SJSA1 (cell line): ENCODE results near the gene ZNF318. TPM values are rescaled to one million over a fixed set of nuclear protein-coding genes. Genes with fewer than 3 reads are reported as not detected.
"Not testable (repeated sequence)": the region's sequence is repeated elsewhere in the genome, so short reads cannot be mapped to it uniquely, and the experiment has no call there.

Experiments
- DNase-seq, 2 experiments: peaks; one replicate each; pipeline ENCODE4 v3.0.0-alpha.2; 2015 to 2020; ENCODE audit warnings: low spot score in 2 of 2, low read depth in 1 of 2
- H3K27ac ChIP-seq: fragments of 250-450 bp; sonication (Bioruptor Pico); 2 replicates; pipeline ENCODE4 v1.5.1; 2020; ENCODE audit warnings: mild to moderate bottlenecking, moderate library complexity
- H3K27me3 ChIP-seq: fragments of 250-450 bp; sonication (Bioruptor Pico); replicated peaks from 2 replicates; pipeline ENCODE4 v1.5.1; 2020; ENCODE audit warnings: mild to moderate bottlenecking, moderate library complexity
- H3K36me3 ChIP-seq: fragments of 250-450 bp; sonication (Bioruptor Pico); 2 replicates; pipeline ENCODE4 v1.5.1; 2020; ENCODE audit warnings: mild to moderate bottlenecking
- H3K4me1 ChIP-seq: fragments of 250-450 bp; sonication (Bioruptor Pico); replicated peaks from 2 replicates; pipeline ENCODE4 v1.6.1; 2021; ENCODE audit warnings: mild to moderate bottlenecking
- H3K4me3 ChIP-seq: fragments of 250-450 bp; sonication (Bioruptor Pico); 2 replicates; pipeline ENCODE4 v1.5.1; 2020; ENCODE audit warnings: mild to moderate bottlenecking
- H3K9me3 ChIP-seq: fragments of 250-450 bp; sonication (Bioruptor Pico); replicated peaks from 2 replicates; pipeline ENCODE4 v1.5.1; 2020; ENCODE audit warnings: mild to moderate bottlenecking
- total RNA-seq: library from RNA; depleted of rRNA; stranded (reverse); fragments of >200 nt; shearing (Covaris generic); gene quantifications from 2 replicates; pipeline ENCODE4 v1.2.3, GENCODE V29; 2014; rRNA removed

The ZNF318 gene, protein sequence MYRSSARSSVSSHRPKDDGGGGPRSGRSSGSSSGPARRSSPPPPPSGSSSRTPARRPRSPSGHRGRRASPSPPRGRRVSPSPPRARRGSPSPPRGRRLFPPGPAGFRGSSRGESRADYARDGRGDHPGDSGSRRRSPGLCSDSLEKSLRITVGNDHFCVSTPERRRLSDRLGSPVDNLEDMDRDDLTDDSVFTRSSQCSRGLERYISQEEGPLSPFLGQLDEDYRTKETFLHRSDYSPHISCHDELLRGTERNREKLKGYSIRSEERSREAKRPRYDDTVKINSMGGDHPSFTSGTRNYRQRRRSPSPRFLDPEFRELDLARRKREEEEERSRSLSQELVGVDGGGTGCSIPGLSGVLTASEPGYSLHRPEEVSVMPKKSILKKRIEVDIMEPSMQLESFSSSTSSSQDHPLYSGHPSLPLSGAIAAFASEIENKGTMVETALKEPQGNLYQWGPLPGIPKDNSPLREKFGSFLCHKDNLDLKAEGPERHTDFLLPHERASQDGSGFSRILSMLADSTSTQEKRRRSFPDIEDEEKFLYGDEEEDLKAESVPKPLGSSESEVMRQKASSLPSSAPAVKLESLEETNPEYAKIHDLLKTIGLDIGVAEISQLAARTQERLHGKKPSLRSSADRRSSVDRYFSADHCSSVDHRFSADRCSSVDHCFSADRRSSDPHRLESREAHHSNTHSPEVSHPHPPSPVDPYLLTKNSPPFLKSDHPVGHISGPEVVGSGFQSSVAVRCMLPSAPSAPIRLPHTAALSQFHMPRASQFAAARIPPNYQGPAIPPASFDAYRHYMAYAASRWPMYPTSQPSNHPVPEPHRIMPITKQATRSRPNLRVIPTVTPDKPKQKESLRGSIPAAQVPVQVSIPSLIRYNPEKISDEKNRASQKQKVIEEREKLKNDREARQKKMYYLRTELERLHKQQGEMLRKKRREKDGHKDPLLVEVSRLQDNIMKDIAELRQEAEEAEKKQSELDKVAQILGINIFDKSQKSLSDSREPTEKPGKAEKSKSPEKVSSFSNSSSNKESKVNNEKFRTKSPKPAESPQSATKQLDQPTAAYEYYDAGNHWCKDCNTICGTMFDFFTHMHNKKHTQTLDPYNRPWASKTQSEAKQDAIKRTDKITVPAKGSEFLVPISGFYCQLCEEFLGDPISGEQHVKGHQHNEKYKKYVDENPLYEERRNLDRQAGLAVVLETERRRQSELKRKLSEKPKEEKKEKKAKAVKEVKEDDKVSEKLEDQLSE (N-terminal part only)
- 8.0 and 12.2 TPM in 2 replicates for total RNA-seq

DNA sequence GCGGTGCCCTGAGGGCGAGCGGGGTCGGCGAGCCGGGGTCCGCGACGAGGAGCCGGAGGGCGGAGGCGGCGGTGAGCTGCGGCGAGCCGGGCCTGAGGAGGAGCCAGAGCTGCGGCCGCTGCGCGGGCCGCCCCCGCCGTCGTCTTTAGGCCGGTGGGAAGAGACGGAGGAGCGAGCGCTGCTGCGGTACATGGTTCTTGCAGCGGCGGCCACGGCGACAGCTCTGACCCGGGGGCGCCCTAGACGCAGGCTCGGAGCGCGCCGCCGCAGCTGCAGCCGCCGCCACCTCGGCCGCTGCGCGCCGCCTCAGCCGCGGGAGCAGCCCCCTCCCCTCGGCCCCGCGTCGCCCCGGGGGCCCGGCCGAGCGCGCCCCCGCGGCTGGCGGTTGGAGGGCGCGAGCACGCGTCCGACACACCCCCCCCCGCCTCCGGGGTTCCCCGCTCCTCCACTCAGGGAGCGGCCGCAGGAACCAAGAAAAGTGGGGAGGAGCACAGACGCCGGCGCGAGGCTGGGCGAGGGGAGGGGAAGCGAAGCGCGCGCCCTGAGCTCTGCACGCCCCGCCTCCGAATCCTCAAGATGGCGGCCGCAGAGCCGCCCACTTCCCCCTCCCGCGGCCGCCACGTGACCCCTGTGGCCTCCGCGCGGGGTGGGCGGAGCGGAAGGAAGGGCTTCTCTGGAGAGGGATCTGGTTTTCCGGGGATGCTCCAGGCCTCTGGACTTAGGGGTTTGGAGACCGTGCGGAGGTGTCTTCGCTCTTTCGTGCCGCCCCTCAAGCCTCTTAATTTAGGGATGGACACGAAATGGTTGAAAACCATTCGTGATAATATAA is at the start of gene ZNF318:
Gene ZNF318 (minus strand): TSS at position 474 of the 829 bp plus-strand sequence. CDS start 282 bp downstream, at position 192.
- Histone ChIP-seq H3K9me3 (no peaks in the 10 kb centered on the region), H3K27ac (peak within 1 kb of the TSS; percentile 40), H3K27me3 (no peaks in the 10 kb centered on the region), H3K36me3 (peaks cover 13% of the 10 kb centered on the region), H3K4me1 (peaks cover 25% of the 10 kb centered on the region), H3K4me3 (peak within 1 kb of the TSS; percentile 97)
- peak; percentile 97 to 99 for DNase-seq

DNA sequence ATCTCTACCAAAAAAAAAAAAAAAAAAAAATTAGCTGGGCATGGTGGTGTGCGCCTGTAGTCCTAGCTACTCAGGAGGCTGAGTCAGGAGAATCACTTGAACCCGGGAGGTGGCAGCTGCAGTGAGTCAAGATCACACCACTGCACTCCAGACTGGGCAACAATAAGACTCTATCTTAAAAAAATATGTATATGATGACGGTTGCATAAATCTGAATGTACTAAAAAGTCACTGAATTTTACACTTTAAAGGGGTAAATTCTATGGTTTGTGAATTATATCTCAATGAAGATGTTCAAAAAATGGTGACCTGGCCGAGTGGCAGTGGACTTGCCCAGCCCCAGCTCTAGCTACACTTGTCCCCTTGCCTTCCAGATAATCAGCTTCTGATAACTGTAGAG is 47.5 kb upstream of the ZNF318 start:
- H3K4me1 ChIP-seq = no peaks in the 10 kb centered on the region
- no peak for DNase-seq
- no peak overlapping the region for H3K27ac ChIP-seq
- no peak overlapping the region for H3K4me3 ChIP-seq
- H3K36me3 ChIP-seq = no peaks in the 10 kb centered on the region
- H3K9me3 ChIP-seq = no peaks in the 10 kb centered on the region
- H3K27me3 ChIP-seq = 0 out of 2 replicates have a peak, but pooled peaks cover 3% of the 10 kb centered on the region

DNA sequence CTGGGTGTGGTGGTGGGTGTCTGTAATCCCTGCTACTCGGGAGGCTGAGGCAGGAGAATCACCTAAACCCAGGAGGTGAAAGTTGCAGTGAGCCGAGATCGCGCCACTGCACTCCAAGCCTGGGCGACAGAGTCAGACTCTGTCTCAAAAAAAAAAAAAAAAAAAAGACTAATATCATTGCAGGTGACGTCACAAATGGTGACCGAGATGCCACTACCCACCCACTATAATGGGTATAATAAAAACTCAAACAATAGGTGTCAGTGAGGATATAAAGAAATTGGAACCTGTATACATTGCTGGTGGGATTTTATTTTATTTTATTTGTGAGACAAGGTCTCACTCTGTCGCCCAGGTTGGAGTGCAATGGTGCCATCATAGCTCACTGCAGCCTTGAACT is 45.8 kb upstream of the ZNF318 start:
- not testable (repeated sequence) for H3K4me1 ChIP-seq, H3K27me3 ChIP-seq, H3K36me3 ChIP-seq, H3K27ac ChIP-seq, DNase-seq, H3K9me3 ChIP-seq, H3K4me3 ChIP-seq

DNA sequence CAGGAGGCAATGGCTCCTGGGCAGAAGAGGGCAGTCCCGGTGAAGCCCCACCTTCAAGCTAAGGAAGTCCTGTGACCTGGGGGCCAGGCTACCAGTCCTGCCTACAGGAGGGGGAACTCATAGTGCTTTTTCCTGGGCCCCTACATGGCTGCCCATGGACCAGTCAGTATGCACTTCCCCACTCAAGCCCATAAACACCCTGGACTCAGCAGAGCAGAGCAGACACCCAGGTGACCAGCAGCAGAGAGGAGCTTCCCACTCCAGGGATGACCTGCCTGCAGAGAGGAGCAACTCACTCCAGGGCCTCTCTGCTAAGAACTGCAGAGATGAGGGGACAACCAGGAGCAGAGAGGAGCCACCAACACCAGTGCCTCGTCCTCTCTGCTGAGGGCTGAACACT is 43.6 kb upstream of the ZNF318 start:
- Histone ChIP-seq H3K27ac (no peak overlapping the region), H3K27me3 (0 out of 2 replicates have a peak, but pooled peaks cover 5% of the 10 kb centered on the region), H3K36me3 (no peaks in the 10 kb centered on the region), H3K9me3 (no peaks in the 10 kb centered on the region), H3K4me1 (no peaks in the 10 kb centered on the region), H3K4me3 (no peak overlapping the region)
- DNase-seq = no peak

DNA sequence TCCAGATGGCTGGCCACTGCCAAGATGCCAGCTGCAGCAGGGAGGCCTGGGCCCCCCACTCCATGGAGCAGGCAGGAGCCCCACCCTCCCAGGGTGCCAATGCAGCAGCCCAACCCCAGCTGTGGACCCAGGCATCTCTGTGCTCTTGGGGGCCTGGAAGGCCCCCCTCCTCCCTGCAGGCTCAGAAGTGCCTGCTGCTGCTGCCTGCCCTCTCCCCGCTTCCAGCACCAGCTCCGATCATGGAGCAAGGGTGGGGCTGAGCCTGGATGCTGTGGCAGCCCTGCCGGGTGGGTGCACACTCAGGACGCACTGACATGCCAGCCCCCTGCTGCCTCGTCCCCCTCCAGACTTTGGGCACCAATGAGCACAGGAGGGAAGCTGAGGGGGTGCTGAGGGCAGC is 43.1 kb upstream of the ZNF318 start:
- no peak for DNase-seq
- no peak overlapping the region for H3K4me3 ChIP-seq
- H3K4me1 ChIP-seq = no peaks in the 10 kb centered on the region
- 0 out of 2 replicates have a peak, but pooled peaks cover 5% of the 10 kb centered on the region for H3K27me3 ChIP-seq
- H3K27ac ChIP-seq = no peak overlapping the region
- H3K9me3 ChIP-seq = no peaks in the 10 kb centered on the region
- no peaks in the 10 kb centered on the region for H3K36me3 ChIP-seq

DNA sequence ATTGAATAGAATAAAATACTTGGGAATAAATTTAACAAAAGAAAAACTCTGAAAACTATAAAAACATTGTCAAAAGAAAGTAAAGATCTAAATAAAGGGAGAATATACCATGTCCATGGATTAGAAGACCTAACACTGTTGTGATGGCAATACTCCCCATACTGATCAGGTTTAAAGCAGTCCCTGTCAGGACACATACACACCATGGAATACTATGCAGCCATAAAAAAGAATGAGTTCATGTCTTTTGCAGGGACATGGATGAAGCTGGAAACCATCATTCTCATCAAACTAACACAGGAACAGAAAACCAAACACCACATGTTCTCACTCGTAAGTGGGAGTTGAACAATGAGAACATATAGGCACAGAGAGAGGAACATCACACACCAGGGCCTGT is 41.3 kb upstream of the ZNF318 start:
- H3K9me3 ChIP-seq, H3K27me3 ChIP-seq, H3K27ac ChIP-seq, H3K4me1 ChIP-seq, H3K4me3 ChIP-seq, H3K36me3 ChIP-seq, DNase-seq: not testable (repeated sequence)

DNA sequence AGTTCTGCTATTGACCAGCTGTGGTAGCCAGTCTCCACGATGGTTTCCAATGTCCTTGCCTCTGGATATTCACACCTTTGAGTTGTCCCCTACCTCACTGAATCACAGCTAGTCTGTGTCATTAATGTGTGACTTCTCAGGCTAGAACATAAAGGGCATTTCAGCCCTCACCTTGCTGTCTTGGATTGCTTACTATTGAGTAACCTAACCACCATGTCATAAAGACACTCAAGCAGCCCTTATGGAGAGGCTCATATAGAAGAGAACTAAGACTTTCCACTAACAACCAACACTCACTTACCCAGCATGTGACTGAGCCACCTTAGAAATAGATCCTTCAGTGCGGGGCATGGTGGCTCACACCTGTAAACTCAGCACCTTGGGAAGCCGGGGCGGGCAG is 38.8 kb upstream of the ZNF318 start:
- Histone ChIP-seq H3K27me3 (peaks cover 14% of the 10 kb centered on the region), H3K4me3 (no peak overlapping the region), H3K36me3 (no peaks in the 10 kb centered on the region), H3K27ac (no peak overlapping the region), H3K9me3 (no peaks in the 10 kb centered on the region), H3K4me1 (no peaks in the 10 kb centered on the region)
- no peak for DNase-seq

DNA sequence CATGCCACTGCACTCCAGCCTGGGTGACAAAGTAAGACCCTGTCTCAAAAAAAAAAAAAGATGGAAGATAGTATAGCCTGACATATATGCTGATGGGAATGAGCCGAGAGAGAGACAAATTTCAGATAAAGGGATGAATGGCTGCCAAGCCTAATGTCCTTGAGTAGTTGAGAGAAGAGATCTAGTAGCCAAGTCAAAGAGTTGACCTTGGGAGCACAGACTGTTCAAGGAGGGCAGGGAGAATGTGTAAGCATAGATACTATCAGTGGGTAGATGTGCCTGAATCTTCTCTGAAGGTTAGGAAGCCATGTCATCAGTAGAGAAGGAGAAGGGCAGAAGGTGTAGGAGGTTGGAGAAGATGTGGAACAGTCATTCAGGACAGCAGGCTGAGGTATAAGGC is 37.8 kb upstream of the ZNF318 start:
- H3K36me3 ChIP-seq = no peaks in the 10 kb centered on the region
- no peak for DNase-seq
- H3K27ac ChIP-seq = no peak overlapping the region
- no peak overlapping the region for H3K4me3 ChIP-seq
- peaks cover 14% of the 10 kb centered on the region for H3K27me3 ChIP-seq
- H3K9me3 ChIP-seq = no peaks in the 10 kb centered on the region
- H3K4me1 ChIP-seq = no peaks in the 10 kb centered on the region

DNA sequence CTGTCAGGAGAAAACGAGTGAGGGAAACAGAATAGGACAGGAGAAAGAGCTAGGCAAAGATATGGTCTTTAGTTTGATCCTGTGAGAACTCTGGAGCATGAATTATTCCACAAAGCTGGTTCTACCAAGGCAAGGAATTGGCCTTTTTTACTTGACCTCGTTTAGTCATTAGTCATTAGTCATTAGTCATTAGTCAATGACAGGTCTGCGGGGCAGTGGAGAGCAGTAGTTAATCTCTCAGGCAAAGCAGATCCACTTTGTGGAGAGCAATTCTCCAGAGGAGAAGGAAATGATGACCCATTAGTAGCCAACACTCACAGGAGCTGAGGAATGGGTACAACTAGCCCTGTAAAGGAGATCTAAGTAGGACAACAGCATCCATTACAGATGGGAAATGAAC is 35.9 kb upstream of the ZNF318 start:
- H3K27ac ChIP-seq = no peak overlapping the region
- no peaks in the 10 kb centered on the region for H3K36me3 ChIP-seq
- no peaks in the 10 kb centered on the region for H3K4me1 ChIP-seq
- H3K27me3 ChIP-seq = peaks cover 14% of the 10 kb centered on the region
- no peak for DNase-seq
- no peak overlapping the region for H3K4me3 ChIP-seq
- no peaks in the 10 kb centered on the region for H3K9me3 ChIP-seq

DNA sequence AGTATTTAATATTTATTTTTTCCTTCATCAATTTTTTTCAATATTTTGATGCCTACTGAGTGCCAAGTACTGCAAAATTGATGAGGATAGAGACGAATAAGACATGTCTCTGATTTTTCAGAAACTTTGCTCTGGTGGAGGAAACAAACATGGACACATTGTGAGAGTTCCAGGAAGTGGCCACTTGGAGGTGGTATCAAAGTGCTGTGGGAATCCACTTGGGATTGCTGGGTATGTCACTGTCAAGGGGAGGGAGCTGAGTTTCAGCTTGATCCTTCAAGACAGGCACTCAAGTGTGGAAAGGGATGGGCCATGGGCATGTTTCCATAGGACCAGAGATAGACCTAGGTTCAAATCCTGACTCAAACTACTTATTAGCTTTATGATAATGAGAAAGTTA is 33.4 kb upstream of the ZNF318 start:
- DNase-seq = no peak
- H3K9me3 ChIP-seq = no peaks in the 10 kb centered on the region
- H3K27ac ChIP-seq = no peak overlapping the region
- H3K4me1 ChIP-seq = no peaks in the 10 kb centered on the region
- H3K27me3 ChIP-seq = peaks cover 15% of the 10 kb centered on the region
- no peak overlapping the region for H3K4me3 ChIP-seq
- no peaks in the 10 kb centered on the region for H3K36me3 ChIP-seq

DNA sequence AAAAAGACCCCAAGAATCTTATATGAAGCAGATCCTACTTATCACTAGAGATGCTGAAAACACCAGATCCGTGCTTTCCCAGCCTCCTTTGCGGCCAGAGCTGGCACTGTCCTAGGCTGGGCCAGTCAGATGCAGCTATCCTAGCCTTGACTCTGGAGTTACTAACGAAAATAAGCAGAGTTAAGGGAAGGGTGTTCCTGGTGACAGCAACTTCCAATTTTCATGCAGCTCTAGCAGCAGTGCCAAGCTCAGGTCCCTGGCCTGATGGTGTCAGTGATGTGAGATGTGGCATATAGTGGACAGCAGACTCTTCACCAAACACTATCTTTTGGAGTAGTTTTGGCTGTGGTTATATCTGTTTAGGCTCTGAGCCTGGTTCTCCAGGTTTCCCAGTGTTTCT is 32.3 kb upstream of the ZNF318 start:
- no peaks in the 10 kb centered on the region for H3K36me3 ChIP-seq
- H3K4me3 ChIP-seq = no peak overlapping the region
- H3K4me1 ChIP-seq = no peaks in the 10 kb centered on the region
- no peaks in the 10 kb centered on the region for H3K9me3 ChIP-seq
- DNase-seq = no peak
- no peak overlapping the region for H3K27ac ChIP-seq
- peaks cover 15% of the 10 kb centered on the region for H3K27me3 ChIP-seq

DNA sequence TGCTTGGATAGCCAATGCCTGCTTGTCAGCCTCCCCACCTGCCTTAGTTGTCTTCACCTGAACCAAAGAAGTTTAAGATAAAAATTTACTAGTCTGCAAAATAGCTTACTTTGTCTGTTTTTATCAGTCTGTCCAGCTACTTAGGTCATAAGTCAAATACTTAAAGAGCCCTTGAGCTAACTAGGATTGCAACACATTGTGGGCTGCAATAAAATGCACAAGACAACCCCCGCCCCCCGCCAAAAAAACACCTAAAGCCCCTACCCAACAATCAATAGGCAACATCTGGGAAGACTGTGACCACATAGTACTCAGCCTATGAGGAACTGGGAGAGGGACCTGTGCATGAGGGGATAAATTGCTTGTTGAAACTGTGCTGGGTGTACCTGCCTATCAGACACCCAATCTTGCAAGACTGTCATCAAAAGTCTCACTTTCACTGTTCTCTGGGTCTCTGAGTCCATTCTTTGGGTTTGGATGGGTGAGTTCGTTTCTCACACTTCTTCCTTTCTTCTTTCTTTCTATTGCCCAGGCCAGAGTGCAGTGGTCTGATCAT is 30.6 kb upstream of the ZNF318 start:
- Histone ChIP-seq H3K9me3 (no peaks in the 10 kb centered on the region), H3K36me3 (no peaks in the 10 kb centered on the region), H3K4me1 (no peaks in the 10 kb centered on the region), H3K27ac (no peak overlapping the region), H3K27me3 (peaks cover 15% of the 10 kb centered on the region; the same call in 1 of the 2 replicates), H3K4me3 (no peak overlapping the region)
- no peak for DNase-seq
